Adrenal gland (tissue), 12 donors: ENCODE data around the gene IDH3A. TPM values are rescaled to one million over a fixed set of nuclear protein-coding genes. Genes with fewer than 3 reads are reported as not detected.

ENCODE experiments used
- DNase-seq, 7 donors: peaks; one replicate each; pipeline ENCODE4 v3.0.0-alpha.2; 2019 to 2020
- H3K27ac ChIP-seq, 5 donors: fragments of 200-600 bp; sonication (generic) in 4 of 5; 1 replicate in 3 of 5; 2 replicates in 2 of 5; pipeline versions ENCODE4 v1.5.1 to v1.8.0; 2016 to 2020; ENCODE audit warnings: mild to moderate bottlenecking in 1 of 5
- H3K27me3 ChIP-seq: fragments of 200-600 bp; 2 replicates; pipeline ENCODE4 v1.8.0; 2021
- H3K36me3 ChIP-seq, 2 donors: fragments of 200-600 bp; replicated peaks in 1 of 2; 1 replicate in 1 of 2; 2 replicates in 1 of 2; pipeline versions ENCODE4 v1.5.1 to v1.8.0; 2018 to 2022
- H3K4me1 ChIP-seq, 2 donors: fragments of 200-600 bp; replicated peaks in 1 of 2; 1 replicate in 1 of 2; 2 replicates in 1 of 2; pipeline versions ENCODE4 v1.5.1 to v1.8.0; 2018 to 2021
- H3K4me3 ChIP-seq, 4 donors: fragments of 200-600 bp; sonication (generic) in 3 of 4; one replicate each; pipeline ENCODE4 v1.5.1; 2016 to 2018
- H3K9me3 ChIP-seq, 3 donors: fragments of 200-600 bp; sonication (generic) in 1 of 3; replicated peaks in 1 of 3; 1 replicate in 2 of 3; 2 replicates in 1 of 3; pipeline versions ENCODE4 v1.5.1 to v1.8.0; 2016 to 2021
- POLR2A ChIP-seq, 2 donors: fragments of 450-650 bp; IDR thresholded peaks; one replicate each; pipeline ENCODE4 v1.6.1; 2017; ENCODE audit warnings: antibody characterized with exemption in 2 of 2, mild to moderate bottlenecking in 2 of 2, moderate library complexity in 1 of 2
- WGBS, 4 donors: extraction: QIAGEN DNeasy Blood & Tissue Kit in 2 of 4; methylation state at CpG; one replicate each; pipeline versions ENCODE4 v1.1.5 to v1.1.7; 2013 to 2017; 5-methylcytosine and 5-hydroxymethylcytosine counted together
- intact Hi-C, 2 donors: fragments of 100-400 bp; cut with DNase I; formaldehyde crosslinking; loops; one replicate each; pipeline versions ENCODE4 v1.14.1 to v1.15.0; 2022 to 2023
- polyA plus RNA-seq, 3 donors: library from polyadenylated mRNA; stranded (reverse); fragments of 200-250 nt in 2 of 3; fragments of 350-450 nt in 1 of 3; fragmentation: Illumina TruSeq in 1 of 3; extraction: RNeasy Lipid Tissue Mini Kit (QIAGEN cat#74804) in 1 of 3; gene quantifications; one replicate each; pipeline ENCODE4 v1.2.3, GENCODE V29; 2013 to 2014
- total RNA-seq, 9 donors: library from RNA; depleted of rRNA in 4 of 9; stranded (reverse); fragments of >200 nt in 4 of 9; fragments of 120-200 nt in 1 of 9; fragmentation: NEBNext Ultra II Directional in 1 of 9; extraction: Animal tissue kit (Norgen Biotek cat#: 25700) in 1 of 9; gene quantifications; one replicate each; pipeline versions ENCODE4 v1.1.0 to v1.2.4, GENCODE V29; 2013 to 2023
- TF ChIP-seq, protein P1 (sequence below), 6 experiments: fragments of 450-650 bp in 4 of 6; fragments of 200-600 bp in 2 of 6; sonication (generic) in 1 of 6; IDR thresholded peaks; 1 replicate in 5 of 6; 2 replicates in 1 of 6; pipeline versions ENCODE4 v1.5.1 to v1.8.0; 2016 to 2021; ENCODE audit warnings: antibody characterized with exemption in 6 of 6, mild to moderate bottlenecking in 2 of 6, moderate library complexity in 1 of 6
- donor health status: healthy with polysubstance abuse.
- donor health status: Bipolar disorder and iron deficiency.
- donor health status: DM: yes; HTN: yes; CAD: no.
- donor health status: DM: no; HTN: no; CAD: no.
- donor health status: DM: no; HTN: no; CAD: no.
- donor health status: DM: yes; HTN: yes; CAD: no.

Gene IDH3A
- total and polyA plus RNA-seq, 12 donors, result 26.9 to 392 (median 132) TPM

DNA sequence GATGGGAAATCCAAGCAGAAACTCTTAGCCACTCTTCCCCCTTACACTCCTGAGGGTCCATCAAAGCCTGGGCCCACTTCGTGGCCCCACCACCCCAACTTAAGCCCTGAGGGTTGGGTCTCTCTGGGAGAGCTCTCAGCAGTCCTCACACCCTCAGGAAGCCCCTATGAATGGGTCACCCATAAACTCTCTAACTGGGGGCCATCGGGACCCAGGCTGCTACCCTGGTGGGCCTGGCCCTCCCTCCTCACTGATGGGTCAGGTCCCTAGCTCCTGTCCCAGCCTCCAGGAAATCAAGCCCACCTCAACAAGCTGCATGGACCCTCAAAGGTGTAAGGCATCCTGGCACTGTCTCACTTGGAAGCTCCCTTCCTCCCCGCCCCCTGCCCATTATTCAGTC is 37.4 kb upstream of the IDH3A start:
- Histone ChIP-seq H3K4me1 (no peaks in the 10 kb centered on the region), H3K27me3 (no peaks in the 10 kb centered on the region), H3K9me3 (no peaks in the 10 kb centered on the region), H3K36me3 (no peaks in the 10 kb centered on the region), H3K27ac (no peak overlapping the region), H3K4me3 (no peak overlapping the region)
- intact Hi-C loops, result loop anchor here (2.0 to 10.0 kb wide), 4 partner anchors 81 to 303 kb away; no protein-coding TSS in a partner anchor
- DNase-seq, result no peak
- no peak for TF ChIP-seq POLR2A (IDR thresholded peaks at IDR 0.05)
- TF ChIP-seq, protein P1, sequence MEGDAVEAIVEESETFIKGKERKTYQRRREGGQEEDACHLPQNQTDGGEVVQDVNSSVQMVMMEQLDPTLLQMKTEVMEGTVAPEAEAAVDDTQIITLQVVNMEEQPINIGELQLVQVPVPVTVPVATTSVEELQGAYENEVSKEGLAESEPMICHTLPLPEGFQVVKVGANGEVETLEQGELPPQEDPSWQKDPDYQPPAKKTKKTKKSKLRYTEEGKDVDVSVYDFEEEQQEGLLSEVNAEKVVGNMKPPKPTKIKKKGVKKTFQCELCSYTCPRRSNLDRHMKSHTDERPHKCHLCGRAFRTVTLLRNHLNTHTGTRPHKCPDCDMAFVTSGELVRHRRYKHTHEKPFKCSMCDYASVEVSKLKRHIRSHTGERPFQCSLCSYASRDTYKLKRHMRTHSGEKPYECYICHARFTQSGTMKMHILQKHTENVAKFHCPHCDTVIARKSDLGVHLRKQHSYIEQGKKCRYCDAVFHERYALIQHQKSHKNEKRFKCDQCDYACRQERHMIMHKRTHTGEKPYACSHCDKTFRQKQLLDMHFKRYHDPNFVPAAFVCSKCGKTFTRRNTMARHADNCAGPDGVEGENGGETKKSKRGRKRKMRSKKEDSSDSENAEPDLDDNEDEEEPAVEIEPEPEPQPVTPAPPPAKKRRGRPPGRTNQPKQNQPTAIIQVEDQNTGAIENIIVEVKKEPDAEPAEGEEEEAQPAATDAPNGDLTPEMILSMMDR (IDR thresholded peaks at IDR 0.05), result no peak
- 74 to 92% (median 86%) methylated on average over 2 to 3 of the region's 3 CpGs for WGBS, 4 donors

DNA sequence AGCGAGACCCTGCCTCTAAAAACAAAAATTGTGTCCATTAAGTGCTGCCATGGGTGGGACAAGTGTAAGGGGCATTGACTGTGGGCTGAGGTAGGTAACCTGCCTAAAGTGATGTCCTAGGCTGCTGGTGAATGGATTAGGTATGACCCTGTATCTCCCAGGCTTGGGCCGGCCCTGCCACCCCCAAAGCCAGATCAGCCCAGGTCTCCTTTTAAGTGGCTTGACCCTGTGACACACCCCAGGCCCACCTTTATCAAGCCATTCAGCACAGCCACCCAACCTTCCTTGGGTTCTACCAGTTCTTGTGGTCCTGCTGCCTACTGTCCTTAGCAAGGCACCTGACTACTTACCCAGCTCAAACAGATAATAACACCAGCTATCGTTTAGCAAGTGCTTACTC is 36.6 kb upstream of the IDH3A start:
- Histone ChIP-seq H3K36me3 (no peaks in the 10 kb centered on the region), H3K9me3 (no peaks in the 10 kb centered on the region), H3K4me3 (no peak overlapping the region), H3K4me1 (no peaks in the 10 kb centered on the region), H3K27ac (no peak overlapping the region), H3K27me3 (no peaks in the 10 kb centered on the region)
- no peak for TF ChIP-seq POLR2A (IDR thresholded peaks at IDR 0.05)
- TF ChIP-seq, protein P1 (IDR thresholded peaks at IDR 0.05), result no peak
- intact Hi-C loops, result loop anchor here (2.0 to 10.0 kb wide), 4 partner anchors 80 to 302 kb away; no protein-coding TSS in a partner anchor
- WGBS, 4 donors, result 70 to 74% (median 72%) methylated on average over 3 of the region's 3 CpGs
- no peak for DNase-seq

DNA sequence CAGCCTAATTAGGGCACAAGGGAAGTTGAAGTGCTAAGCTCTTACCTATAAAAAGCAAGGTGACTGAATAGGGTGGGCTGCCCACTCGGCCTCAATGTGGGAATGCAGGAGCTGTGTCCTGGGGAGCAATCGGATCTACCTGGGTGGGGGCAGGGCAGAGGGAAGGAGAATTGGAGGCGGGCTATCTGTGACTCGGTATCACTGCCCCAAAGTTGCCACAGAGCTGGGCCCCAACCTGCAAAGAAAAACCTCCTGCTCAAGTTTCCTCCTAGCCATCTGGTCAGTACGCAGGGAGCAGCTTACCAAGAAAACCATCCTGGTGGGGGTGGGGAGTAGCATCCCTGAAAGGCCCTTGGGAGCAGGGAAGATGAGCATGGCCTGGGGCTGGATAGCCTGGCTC is 28.6 kb upstream of the IDH3A start:
- intact Hi-C loops, result no loop called here
- no peak for DNase-seq
- no peak overlapping the region for H3K4me3 ChIP-seq
- WGBS, 4 donors, result 83 to 87% (median 85%) methylated on average over 4 to 5 of the region's 5 CpGs
- no peak overlapping the region for H3K27ac ChIP-seq
- H3K9me3 ChIP-seq, result no peaks in the 10 kb centered on the region
- TF ChIP-seq POLR2A (IDR thresholded peaks at IDR 0.05), result no peak
- TF ChIP-seq, protein P1 (IDR thresholded peaks at IDR 0.05), result no peak
- no peaks in the 10 kb centered on the region for H3K4me1 ChIP-seq
- no peaks in the 10 kb centered on the region for H3K27me3 ChIP-seq
- no peaks in the 10 kb centered on the region for H3K36me3 ChIP-seq

DNA sequence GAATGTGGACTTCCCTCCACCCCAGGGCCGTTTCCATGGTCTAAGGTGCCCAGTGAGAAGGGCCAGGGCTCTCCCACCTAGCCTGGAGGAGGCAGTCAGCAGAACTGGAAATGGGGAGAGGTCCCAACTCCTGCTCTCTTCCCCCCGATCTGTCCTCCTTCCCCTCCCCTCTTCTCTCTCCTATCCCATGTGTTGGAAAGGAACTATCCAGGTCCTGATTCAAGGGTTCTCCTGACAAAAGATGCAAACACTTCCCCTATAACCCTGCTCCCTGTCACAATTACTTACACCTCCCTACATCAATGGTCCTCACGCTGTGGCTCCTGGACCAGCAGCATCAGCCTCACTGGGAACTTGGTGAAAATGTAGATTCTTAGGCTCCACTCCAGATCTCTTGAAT is 23.9 kb upstream of the IDH3A start:
- no peak overlapping the region for H3K4me3 ChIP-seq
- TF ChIP-seq, protein P1 (IDR thresholded peaks at IDR 0.05), result no peak
- TF ChIP-seq POLR2A (IDR thresholded peaks at IDR 0.05), result no peak
- no peaks in the 10 kb centered on the region for H3K9me3 ChIP-seq
- H3K27ac ChIP-seq, result no peak overlapping the region
- H3K27me3 ChIP-seq, result no peaks in the 10 kb centered on the region
- DNase-seq, result no peak
- intact Hi-C loops, result loop anchor here in 1 of 2 donors (5.0 kb wide), 1 partner anchor 117 kb away; no protein-coding TSS in a partner anchor
- WGBS, 4 donors, result 87 to 96% (median 94%) methylated on average over 2 to 3 of the region's 3 CpGs
- no peaks in the 10 kb centered on the region for H3K36me3 ChIP-seq
- no peaks in the 10 kb centered on the region for H3K4me1 ChIP-seq
